MM.1S (cell line): ENCODE data around the gene CCDC63.

ENCODE experiments used
- EZH2 ChIP-seq: fragments of 300-600 bp; sonication (generic); optimal IDR thresholded peaks from 2 replicates; pipeline ENCODE3; 2017; ENCODE audit warnings: low read depth, mild to moderate bottlenecking, antibody characterized with exemption, low read length, mixed read lengths
- EZH2phosphoT487 ChIP-seq: fragments of 300-600 bp; sonication (generic); IDR thresholded peaks from 2 replicates; pipeline ENCODE4 v1.6.1; 2018; ENCODE audit warnings: antibody characterized with exemption, low read length
- TF ChIP-seq, protein P1 (sequence below): fragments of 300-600 bp; sonication (generic); IDR thresholded peaks from 2 replicates; pipeline ENCODE4 v1.5.1; 2016; ENCODE audit warnings: antibody characterized with exemption, low read length, mixed read lengths

DNA sequence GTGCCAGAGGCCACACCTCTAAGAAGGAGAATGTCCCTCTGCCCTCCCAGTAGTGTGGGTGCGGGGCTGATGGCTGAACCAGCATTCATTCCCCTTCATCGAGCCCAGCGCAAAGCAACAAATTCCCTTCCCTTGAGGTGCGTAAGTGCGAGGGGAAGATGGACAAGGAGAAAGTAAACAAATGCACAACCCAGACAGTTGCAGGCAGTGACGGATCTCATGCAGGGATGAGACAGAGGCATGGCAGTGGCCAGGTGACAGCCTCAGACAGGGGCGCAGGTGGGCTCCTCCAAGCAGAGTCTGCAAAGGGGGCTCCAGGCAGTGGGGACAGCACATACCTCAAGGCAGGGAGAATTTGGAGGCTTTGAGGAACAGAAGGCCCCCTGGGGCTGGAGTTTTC, 75.9 kb downstream of the CCDC63 start:
- TF ChIP-seq, protein P1, sequence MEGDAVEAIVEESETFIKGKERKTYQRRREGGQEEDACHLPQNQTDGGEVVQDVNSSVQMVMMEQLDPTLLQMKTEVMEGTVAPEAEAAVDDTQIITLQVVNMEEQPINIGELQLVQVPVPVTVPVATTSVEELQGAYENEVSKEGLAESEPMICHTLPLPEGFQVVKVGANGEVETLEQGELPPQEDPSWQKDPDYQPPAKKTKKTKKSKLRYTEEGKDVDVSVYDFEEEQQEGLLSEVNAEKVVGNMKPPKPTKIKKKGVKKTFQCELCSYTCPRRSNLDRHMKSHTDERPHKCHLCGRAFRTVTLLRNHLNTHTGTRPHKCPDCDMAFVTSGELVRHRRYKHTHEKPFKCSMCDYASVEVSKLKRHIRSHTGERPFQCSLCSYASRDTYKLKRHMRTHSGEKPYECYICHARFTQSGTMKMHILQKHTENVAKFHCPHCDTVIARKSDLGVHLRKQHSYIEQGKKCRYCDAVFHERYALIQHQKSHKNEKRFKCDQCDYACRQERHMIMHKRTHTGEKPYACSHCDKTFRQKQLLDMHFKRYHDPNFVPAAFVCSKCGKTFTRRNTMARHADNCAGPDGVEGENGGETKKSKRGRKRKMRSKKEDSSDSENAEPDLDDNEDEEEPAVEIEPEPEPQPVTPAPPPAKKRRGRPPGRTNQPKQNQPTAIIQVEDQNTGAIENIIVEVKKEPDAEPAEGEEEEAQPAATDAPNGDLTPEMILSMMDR: no peak
- TF ChIP-seq EZH2 (no peak), EZH2phosphoT487 (no peak)
